HG03039 (cell line): ENCODE measurements around the gene SYTL3.
"Not testable (repeated sequence)": the region's sequence is repeated elsewhere in the genome, so short reads cannot be mapped to it uniquely, and the experiment has no call there.

Experiments used
- ATAC-seq: cut with Tn5 transposase; IDR thresholded peaks from one replicate; pipeline ENCODE4 v1.9.1; 2021; ENCODE audit warnings: mild to moderate bottlenecking, moderate library complexity; ENCODE audit not compliant: unreplicated experiment

Gene SYTL3

GRCh38 chr6:158621694-158622544, 27.9 kb upstream of the SYTL3 start:
- ATAC-seq: no peak

- no peak for ATAC-seq
Observed at GRCh38 chr6:158622545-158623190, 27.2 kb upstream of the SYTL3 start.

DNA sequence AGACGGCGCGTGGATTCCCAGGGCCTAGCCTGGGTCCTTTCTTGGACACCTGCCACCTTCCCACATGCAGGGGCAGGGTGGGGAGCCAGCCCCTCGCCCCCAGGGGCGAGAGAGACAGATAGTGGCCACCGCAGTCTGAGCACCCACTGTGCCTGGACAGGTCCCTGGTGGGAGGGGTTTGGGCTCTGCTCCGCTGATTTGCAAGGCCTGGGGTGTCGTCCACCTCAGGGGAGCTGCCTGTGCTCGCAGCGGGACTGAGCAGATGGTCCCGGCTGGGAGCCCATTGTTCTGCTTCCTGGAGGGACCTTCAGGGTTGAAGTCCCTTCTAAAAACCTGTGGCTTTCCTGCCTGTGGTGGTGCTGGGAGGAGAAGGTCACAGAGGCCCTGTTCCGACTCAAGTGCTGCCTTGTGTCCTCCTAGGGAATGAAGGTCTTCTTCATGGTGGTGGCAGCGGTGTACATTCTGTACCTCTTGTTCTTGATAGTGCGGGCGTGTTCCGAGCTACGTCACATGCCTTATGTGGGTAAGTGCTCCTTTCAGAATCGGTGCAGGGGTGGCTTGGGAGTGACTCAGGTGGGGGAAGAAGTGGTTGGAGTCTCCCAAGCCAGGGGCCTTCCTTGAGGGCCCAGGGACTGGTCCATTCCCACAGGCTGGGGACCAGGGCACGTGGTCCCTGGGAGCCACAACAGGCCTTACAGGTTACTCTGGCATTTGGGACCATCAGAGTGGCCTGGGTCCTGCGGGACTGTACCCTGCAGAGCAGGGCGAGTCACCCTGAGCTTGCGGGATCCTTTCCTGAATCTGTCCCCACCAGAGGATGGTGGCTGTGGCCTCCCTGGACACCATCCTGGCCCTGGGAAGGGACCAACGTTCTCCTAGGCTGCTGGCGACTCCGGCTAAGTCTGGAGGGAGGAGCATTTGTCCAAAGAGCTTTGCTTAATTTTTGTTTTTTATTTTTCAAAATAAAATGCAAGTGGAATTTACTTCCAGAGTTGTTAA, 24.9 kb upstream of the SYTL3 start:
- ATAC-seq: no peak

- ATAC-seq: no peak
Observed at GRCh38 chr6:158625881-158626305, 24.0 kb upstream of the SYTL3 start.

GRCh38 chr6:158626360-158627167, 23.3 kb upstream of the SYTL3 start:
- no peak for ATAC-seq

DNA sequence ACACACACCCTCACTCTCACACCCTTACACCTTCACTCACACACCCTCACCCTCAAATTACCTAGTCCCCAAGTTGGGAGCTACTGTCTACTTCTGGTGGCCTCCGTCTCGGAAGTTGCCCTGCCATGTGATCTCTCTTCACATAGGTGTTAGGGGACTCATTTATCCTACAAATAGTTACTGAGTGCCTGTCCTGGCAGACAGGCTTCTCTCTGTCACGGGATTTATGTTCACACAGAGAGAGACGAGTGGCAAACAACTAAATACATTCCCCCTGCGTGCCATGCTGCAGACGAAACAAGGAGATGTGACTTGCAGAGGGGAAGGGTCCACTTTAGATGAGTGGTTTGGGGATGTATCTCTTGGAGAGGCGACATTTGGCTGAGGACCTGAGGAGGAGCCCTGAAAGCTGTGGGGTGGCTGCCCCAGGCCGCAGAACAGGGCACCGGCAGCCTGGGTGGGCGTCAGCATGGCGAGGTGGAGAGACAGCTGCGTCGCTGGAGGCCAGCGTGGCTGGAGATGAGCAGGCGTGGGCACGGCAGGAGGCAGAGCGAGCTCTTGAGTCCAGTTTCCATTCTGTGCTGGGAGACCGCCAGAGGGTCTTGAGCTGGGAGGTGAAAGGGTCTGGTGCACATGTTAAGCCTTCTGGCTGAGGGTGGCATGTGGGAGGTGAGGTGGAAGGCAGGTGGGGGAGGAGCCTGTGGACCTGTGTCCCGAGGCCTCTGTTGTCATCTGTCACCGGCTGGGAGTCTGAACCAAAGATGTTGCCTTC, 22.5 kb upstream of the SYTL3 start:
- ATAC-seq: no peak

DNA sequence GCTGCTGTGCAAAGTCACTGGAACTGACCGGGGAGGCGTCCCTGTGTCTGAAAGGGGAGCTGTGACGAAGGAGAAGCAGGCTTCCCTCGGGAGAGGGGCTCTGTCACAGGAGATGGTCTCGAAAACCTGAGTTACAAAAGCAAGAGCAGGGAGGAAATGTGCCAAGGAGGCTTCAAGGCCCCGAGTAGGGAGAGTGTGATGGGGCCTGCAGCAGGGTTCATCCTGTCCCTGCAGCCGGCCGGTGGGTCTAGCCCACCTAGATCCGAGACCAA, 22.0 kb upstream of the SYTL3 start:
- no peak for ATAC-seq

- ATAC-seq: no peak
Observed at GRCh38 chr6:158628542-158628941, 21.3 kb upstream of the SYTL3 start.

- no peak for ATAC-seq
Observed at GRCh38 chr6:158629367-158630221, 20.3 kb upstream of the SYTL3 start.

DNA sequence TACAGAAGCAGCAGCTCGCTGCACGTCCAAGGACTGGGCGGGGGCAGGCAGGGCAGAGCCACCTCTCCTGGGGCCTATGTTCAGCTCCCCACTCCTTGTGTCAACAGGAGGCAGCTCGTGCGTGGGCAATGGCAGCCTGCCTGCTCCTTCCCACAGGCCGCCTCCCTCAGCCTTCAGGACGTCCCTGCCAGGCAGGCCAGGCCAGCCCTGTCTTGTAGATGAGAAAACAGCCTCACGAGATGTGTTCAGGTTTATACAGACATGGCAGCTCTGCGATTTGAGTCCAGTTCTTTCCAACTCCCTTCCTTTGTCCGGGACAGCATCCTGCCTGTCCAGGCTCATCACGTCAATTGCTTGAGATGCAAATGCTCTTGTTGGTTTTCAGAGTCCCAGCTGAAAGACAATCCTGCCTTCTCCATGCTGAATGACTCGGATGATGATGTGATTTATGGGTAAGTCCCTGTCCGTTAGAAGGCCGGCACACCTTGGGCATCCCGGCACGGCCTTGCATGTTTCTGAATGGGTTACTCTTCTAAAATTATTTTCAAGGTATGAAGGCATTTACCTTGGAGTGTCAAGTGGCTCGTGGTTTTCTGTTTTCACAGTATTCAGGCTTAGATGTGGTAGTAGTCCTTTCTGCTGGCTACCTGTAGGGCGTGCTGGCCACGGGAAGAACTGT, 18.8 kb upstream of the SYTL3 start:
- no peak for ATAC-seq

DNA sequence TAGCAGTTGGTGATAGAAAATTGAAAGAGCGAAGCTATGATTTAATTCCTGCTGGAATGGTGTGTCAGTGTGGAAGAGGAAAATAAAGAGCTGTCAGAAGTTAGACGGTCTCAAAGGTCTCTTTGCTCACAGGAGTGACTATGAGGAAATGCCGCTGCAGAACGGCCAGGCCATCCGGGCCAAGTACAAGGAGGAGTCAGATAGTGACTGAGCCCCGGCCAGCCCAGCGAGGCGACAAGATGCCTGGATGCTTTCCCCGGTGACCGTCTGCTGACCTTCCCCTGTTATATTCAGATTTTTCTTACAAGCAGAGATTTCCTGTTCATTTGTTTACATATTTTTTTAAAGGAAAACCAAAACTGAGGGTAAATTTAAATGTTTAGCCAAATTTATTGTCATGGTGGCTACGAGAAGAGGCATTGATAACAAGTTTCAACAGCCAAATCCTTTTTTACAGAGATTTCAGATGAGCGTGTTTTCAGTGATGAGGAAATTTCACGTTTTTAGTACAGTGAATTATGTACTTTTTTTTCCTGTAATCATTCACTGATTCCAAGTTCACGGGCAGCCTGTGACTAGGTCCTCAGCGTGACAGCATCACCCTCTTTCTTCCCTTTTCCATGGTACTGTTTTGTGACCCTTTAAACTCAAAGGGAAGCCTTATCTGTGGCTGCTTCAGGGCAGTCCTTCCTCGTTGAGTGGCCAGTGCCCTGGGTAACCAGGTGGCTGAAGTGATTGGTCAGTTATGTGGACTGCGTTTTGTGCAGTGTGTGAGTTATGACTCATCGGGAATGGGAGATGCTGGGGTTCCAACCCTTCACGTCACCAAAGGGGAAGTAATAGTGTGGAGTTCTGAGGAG, 17.9 kb upstream of the SYTL3 start:
- no peak for ATAC-seq

- ATAC-seq: not testable (repeated sequence)
Observed at GRCh38 chr6:158632538-158633119, 17.2 kb upstream of the SYTL3 start.

DNA sequence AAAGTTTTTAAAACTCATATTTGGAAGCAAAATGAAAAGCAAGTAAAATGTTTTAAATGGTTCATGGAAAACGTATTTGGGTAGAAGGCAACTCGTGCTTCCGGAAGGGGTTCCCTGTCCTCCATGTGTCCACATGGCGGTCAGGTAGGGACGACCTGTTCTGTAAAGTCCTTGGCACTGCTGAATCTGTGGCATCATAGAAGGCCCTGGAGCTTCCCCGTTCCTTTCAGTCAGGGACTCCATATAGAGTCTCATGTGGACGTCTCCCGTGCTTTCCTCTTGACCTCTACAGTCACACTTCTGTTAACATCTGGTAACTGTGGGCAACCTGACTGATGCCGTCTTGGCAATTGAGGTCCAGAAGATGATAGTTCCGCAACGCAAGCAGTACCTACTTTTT, 16.7 kb upstream of the SYTL3 start:
- no peak for ATAC-seq

GRCh38 chr6:158634695-158635426, 15.0 kb upstream of the SYTL3 start:
- ATAC-seq: no peak

GRCh38 chr6:158635427-158636073, 14.3 kb upstream of the SYTL3 start:
- ATAC-seq: no peak

- ATAC-seq: no peak
Observed at GRCh38 chr6:158636778-158637177, 13.1 kb upstream of the SYTL3 start.
